Measurements from ENCODE around the gene EDC3.

- TF ChIP-seq POLR2AphosphoS5 (IDR thresholded peaks at IDR 0.05; ENCODE audit: low read depth, low read length) (no peak), POLR2A (IDR thresholded peaks at IDR 0.05; ENCODE audit: low read depth, low read length) (no peak)
Measured at GRCh38 chr15:74725225-74725774, 29.5 kb upstream of the EDC3 start, which contains the start of gene CYP1A1.

Measured in GM12892 (cell line).